H1 (cell line): Measurements from ENCODE around the gene POLE.

Source experiments
- BRCA1 ChIP-seq: IDR thresholded peaks from 2 replicates; pipeline ENCODE4 v1.6.1; 2012; ENCODE audit warnings: low read depth, low read length, improper control_type of control experiment
- EZH2 ChIP-seq: fragments of 200-600 bp; sonication (generic); IDR thresholded peaks from 2 replicates; pipeline ENCODE4 v1.7.1; 2012; ENCODE audit warnings: low read depth, mild to moderate bottlenecking, moderate library complexity, low read length, inconsistent platforms; ENCODE audit not compliant: severe bottlenecking
- GABPA ChIP-seq: IDR thresholded peaks from 2 replicates; pipeline ENCODE4 v1.6.1; 2011; ENCODE audit warnings: mild to moderate bottlenecking, low read length, moderate library complexity, borderline replicate concordance; ENCODE audit not compliant: insufficient read depth
- MAFK ChIP-seq: IDR thresholded peaks from 2 replicates; pipeline ENCODE4 v1.6.1; 2012; ENCODE audit warnings: low read depth, mild to moderate bottlenecking, improper control_type of control experiment, low read length
- NRF1 ChIP-seq: IDR thresholded peaks from 2 replicates; pipeline ENCODE4 v1.6.1; 2011; ENCODE audit warnings: mild to moderate bottlenecking, low read depth, low read length, improper control_type of control experiment
- POLR2A ChIP-seq, 2 experiments: IDR thresholded peaks; 1 replicate in 1 of 2; 2 replicates in 1 of 2; pipeline ENCODE4 v1.6.1; 2011; ENCODE audit warnings: low read depth in 2 of 2, low read length in 2 of 2, mild to moderate bottlenecking in 2 of 2; ENCODE audit errors: control extremely low read depth in 1 of 2
- POLR2AphosphoS5 ChIP-seq: IDR thresholded peaks from 2 replicates; pipeline ENCODE4 v1.6.1; 2011; ENCODE audit warnings: low read depth, low read length
- SP1 ChIP-seq: IDR thresholded peaks from 2 replicates; pipeline ENCODE4 v1.6.1; 2011; ENCODE audit warnings: low read depth, low read length
- YY1 ChIP-seq: IDR thresholded peaks from 2 replicates; pipeline ENCODE4 v1.6.1; 2011; ENCODE audit warnings: low read depth, mild to moderate bottlenecking, low read length
- TF ChIP-seq, protein P1 (sequence below), 3 experiments: IDR thresholded peaks; 1 replicate in 2 of 3; 2 replicates in 1 of 3; pipeline versions ENCODE4 v1.5.1 to v1.6.1; 2011; ENCODE audit warnings: low read length in 3 of 3, mild to moderate bottlenecking in 3 of 3, inconsistent platforms in 2 of 3, low read depth in 1 of 3, moderate library complexity in 1 of 3; ENCODE audit not compliant: insufficient read depth in 1 of 3; ENCODE audit errors: control extremely low read depth in 1 of 3
- TF ChIP-seq, protein P2 (sequence below): IDR thresholded peaks from 2 replicates; pipeline ENCODE4 v1.6.1; 2012; ENCODE audit warnings: inconsistent platforms

DNA sequence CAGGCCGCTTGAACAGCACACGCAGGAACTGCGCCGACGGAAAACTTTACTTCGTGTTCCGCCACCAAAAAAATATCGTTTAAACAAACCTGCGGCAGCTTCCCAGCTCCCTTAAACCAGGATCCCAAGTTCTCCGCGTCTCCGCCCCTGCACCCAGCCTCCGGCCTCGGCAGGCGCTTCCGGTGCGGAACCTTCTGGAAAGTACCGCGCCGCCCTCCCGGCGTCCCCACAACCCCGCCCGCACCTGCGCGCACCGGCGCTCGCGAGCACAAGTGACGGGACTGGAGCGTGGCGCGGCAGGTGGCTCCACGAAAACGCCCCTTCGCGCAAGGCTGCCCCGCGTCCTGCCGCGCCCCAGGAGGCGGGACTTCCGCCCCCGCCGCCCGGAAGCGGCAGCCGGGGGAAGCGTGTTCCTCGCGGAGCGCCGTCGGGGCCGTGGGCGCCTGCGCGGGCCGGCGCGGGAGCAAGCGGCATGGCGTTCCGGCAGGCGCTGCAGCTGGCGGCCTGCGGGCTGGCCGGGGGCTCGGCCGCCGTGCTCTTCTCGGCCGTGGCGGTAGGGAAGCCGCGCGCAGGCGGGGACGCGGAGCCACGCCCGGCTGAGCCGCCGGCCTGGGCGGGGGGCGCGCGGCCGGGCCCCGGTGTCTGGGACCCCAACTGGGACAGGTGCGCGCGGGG lies 23.4 kb upstream of the POLE start, which contains the start of gene PGAM5:
- TF ChIP-seq, protein P1, sequence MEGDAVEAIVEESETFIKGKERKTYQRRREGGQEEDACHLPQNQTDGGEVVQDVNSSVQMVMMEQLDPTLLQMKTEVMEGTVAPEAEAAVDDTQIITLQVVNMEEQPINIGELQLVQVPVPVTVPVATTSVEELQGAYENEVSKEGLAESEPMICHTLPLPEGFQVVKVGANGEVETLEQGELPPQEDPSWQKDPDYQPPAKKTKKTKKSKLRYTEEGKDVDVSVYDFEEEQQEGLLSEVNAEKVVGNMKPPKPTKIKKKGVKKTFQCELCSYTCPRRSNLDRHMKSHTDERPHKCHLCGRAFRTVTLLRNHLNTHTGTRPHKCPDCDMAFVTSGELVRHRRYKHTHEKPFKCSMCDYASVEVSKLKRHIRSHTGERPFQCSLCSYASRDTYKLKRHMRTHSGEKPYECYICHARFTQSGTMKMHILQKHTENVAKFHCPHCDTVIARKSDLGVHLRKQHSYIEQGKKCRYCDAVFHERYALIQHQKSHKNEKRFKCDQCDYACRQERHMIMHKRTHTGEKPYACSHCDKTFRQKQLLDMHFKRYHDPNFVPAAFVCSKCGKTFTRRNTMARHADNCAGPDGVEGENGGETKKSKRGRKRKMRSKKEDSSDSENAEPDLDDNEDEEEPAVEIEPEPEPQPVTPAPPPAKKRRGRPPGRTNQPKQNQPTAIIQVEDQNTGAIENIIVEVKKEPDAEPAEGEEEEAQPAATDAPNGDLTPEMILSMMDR (IDR thresholded peaks at IDR 0.05; ENCODE audit: control extremely low read depth in 1 of 3, insufficient read depth in 1 of 3, low read depth in 1 of 3, low read length in 3 of 3), result no peak
- TF ChIP-seq BRCA1 (no peak), POLR2A (IDR thresholded peaks at IDR 0.05; ENCODE audit: control extremely low read depth in 1 of 2, low read depth in 2 of 2, low read length in 2 of 2) (peak in 1 of 2 experiments; percentile 44; a peak in 1 of 3 replicates), POLR2AphosphoS5 (no peak; the same call in 1 of the 2 replicates), YY1 (no peak), GABPA (peak; percentile 90), MAFK (no peak), NRF1 (no peak), SP1 (no peak), EZH2 (no peak)
- TF ChIP-seq, protein P2, sequence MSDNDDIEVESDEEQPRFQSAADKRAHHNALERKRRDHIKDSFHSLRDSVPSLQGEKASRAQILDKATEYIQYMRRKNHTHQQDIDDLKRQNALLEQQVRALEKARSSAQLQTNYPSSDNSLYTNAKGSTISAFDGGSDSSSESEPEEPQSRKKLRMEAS, result peak; percentile 64
